CD14-positive monocyte (primary cell): ENCODE results near the gene CAMK4. TPM values are rescaled to one million over a fixed set of nuclear protein-coding genes. Genes with fewer than 3 reads are reported as not detected.

Source experiments
- DNase-seq, 3 donors: peaks; one replicate each; pipeline ENCODE4 v3.0.0-alpha.2; 2011 to 2022
- H2AFZ ChIP-seq: 2 replicates; pipeline ENCODE4 v1.6.0; 2012; ENCODE audit warnings: mild to moderate bottlenecking, low read depth, low read length, inconsistent platforms; ENCODE audit not compliant: insufficient read depth, poor library complexity, severe bottlenecking
- H3K27ac ChIP-seq, 2 donors: 1 replicate in 1 of 2; 2 replicates in 1 of 2; pipeline ENCODE4 v1.5.1; 2012 to 2013; ENCODE audit warnings: low read length in 2 of 2, control low read depth in 1 of 2, inconsistent platforms in 1 of 2, low read depth in 1 of 2, mild to moderate bottlenecking in 1 of 2
- H3K27me3 ChIP-seq, 2 donors: one replicate each; pipeline versions ENCODE4 v1.6.0 to v1.6.1; 2011 to 2013; ENCODE audit warnings: low read length in 2 of 2; ENCODE audit not compliant: control insufficient read depth in 2 of 2, insufficient read depth in 2 of 2
- H3K36me3 ChIP-seq, 2 donors: replicated peaks in 1 of 2; 1 replicate in 1 of 2; 2 replicates in 1 of 2; pipeline versions ENCODE4 v1.5.1 to v1.6.1; 2012 to 2013; ENCODE audit warnings: low read length in 2 of 2, control low read depth in 1 of 2, inconsistent platforms in 1 of 2, mild to moderate bottlenecking in 1 of 2; ENCODE audit not compliant: insufficient read depth in 2 of 2, control insufficient read depth in 1 of 2
- H3K4me1 ChIP-seq, 2 donors: 1 replicate in 1 of 2; 2 replicates in 1 of 2; pipeline versions ENCODE4 v1.5.1 to v1.6.1; 2012 to 2013; ENCODE audit warnings: low read length in 2 of 2, control low read depth in 1 of 2, inconsistent platforms in 1 of 2, mild to moderate bottlenecking in 1 of 2, moderate library complexity in 1 of 2; ENCODE audit not compliant: insufficient read depth in 2 of 2, control insufficient read depth in 1 of 2
- H3K4me2 ChIP-seq: replicated peaks from 2 replicates; pipeline ENCODE3; 2012; ENCODE audit warnings: low read length, moderate library complexity, mild to moderate bottlenecking; ENCODE audit not compliant: poor library complexity, severe bottlenecking; ENCODE audit errors: extremely low read depth
- H3K4me3 ChIP-seq, 3 experiments: fragments of 200-600 bp in 1 of 3; sonication (generic) in 1 of 3; replicated peaks in 1 of 3; 1 replicate in 2 of 3; 2 replicates in 1 of 3; pipeline ENCODE4 v1.5.1; 2011 to 2013; ENCODE audit warnings: low read length in 3 of 3, mild to moderate bottlenecking in 3 of 3, control low read depth in 2 of 3, low read depth in 2 of 3, inconsistent platforms in 1 of 3, moderate library complexity in 1 of 3
- H3K79me2 ChIP-seq: 2 replicates; pipeline ENCODE4 v1.6.0; 2012; ENCODE audit warnings: mild to moderate bottlenecking, control low read depth, inconsistent platforms, low read length, moderate library complexity; ENCODE audit not compliant: insufficient read depth
- H3K9ac ChIP-seq: 2 replicates; pipeline ENCODE4 v1.6.0; 2017; ENCODE audit warnings: low read length, mild to moderate bottlenecking; ENCODE audit not compliant: insufficient read depth, poor library complexity, severe bottlenecking
- H3K9me3 ChIP-seq, 2 donors: replicated peaks in 1 of 2; 1 replicate in 1 of 2; 2 replicates in 1 of 2; pipeline versions ENCODE4 v1.5.1 to v1.6.1; 2012 to 2013; ENCODE audit warnings: low read length in 2 of 2, control low read depth in 1 of 2; ENCODE audit not compliant: control insufficient read depth in 1 of 2, insufficient read depth in 1 of 2
- H4K20me1 ChIP-seq: 2 replicates; pipeline ENCODE4 v1.6.0; 2012; ENCODE audit warnings: mild to moderate bottlenecking, low read length, control low read depth, moderate library complexity; ENCODE audit not compliant: insufficient read depth
- H3K27ac Mint-ChIP-seq, 7 donors: one replicate each; pipeline ENCODE4 v1.8.0; 2020; ENCODE audit warnings: mild to moderate bottlenecking in 7 of 7, mixed read lengths in 7 of 7, moderate library complexity in 6 of 7, inconsistent platforms in 2 of 7
- H3K27me3 Mint-ChIP-seq, 3 donors: one replicate each; pipeline ENCODE4 v1.8.0; 2021 to 2022; ENCODE audit warnings: low read depth in 3 of 3, mild to moderate bottlenecking in 3 of 3, mixed read lengths in 3 of 3, moderate library complexity in 3 of 3, inconsistent platforms in 1 of 3
- H3K36me3 Mint-ChIP-seq, 2 donors: one replicate each; pipeline ENCODE4 v1.8.0; 2020; ENCODE audit warnings: mixed read lengths in 2 of 2, inconsistent platforms in 1 of 2, mild to moderate bottlenecking in 1 of 2
- H3K4me1 Mint-ChIP-seq: one replicate; pipeline ENCODE4 v1.8.0; 2020; ENCODE audit warnings: mild to moderate bottlenecking, mixed read lengths
- H3K4me3 Mint-ChIP-seq, 2 donors: one replicate each; pipeline ENCODE4 v1.8.0; 2020; ENCODE audit warnings: mild to moderate bottlenecking in 2 of 2, mixed read lengths in 2 of 2, moderate library complexity in 1 of 2
- H3K9me3 Mint-ChIP-seq, 7 donors: one replicate each; pipeline ENCODE4 v1.8.0; 2020 to 2022; ENCODE audit warnings: mixed read lengths in 7 of 7, mild to moderate bottlenecking in 6 of 7, moderate library complexity in 6 of 7, inconsistent platforms in 2 of 7
- CTCF ChIP-seq: fragments of 200-600 bp; IDR thresholded peaks from one replicate; pipeline ENCODE4 v1.8.0; 2022; ENCODE audit warnings: antibody characterized with exemption, mild to moderate bottlenecking
- WGBS: methylation state at CpG from one replicate; pipeline ENCODE4 v1.1.5; 2013; ENCODE audit warnings: missing lambda C conversion rate; ENCODE audit not compliant: insufficient coverage; 5-methylcytosine and 5-hydroxymethylcytosine counted together
- intact Hi-C, 2 donors: fragments of 100-400 bp; cut with micrococcal nuclease; formaldehyde crosslinking; loops; one replicate each; pipeline versions ENCODE4 v1.15.0 to v1.15.1; 2023
- polyA plus RNA-seq, 3 donors: library from polyadenylated mRNA; depleted of rRNA in 1 of 3; unstranded in 2 of 3; stranded (reverse) in 1 of 3; fragments of 300-500 nt in 2 of 3; fragments of >200 nt in 1 of 3; fragmentation: Illumina TruSeq in 2 of 3; gene quantifications; 1 replicate in 2 of 3; 2 replicates in 1 of 3; pipeline ENCODE4 v1.2.3, GENCODE V29; 2012 to 2021

CAMK4 gene
- polyA plus RNA-seq, 3 donors, result 0.24 to 0.28 TPM; not detected in 1

GRCh38 chr5:111282798-111283197, 58.6 kb downstream of the CAMK4 start:
- Histone ChIP-seq H2AFZ (no peak overlapping the region), H3K79me2 (no peaks in the 10 kb centered on the region), H3K4me3 (no peak overlapping the region), H3K4me1 (no peaks in the 10 kb centered on the region), H3K27me3 (no peaks in the 10 kb centered on the region), H3K9me3 (no peaks in the 10 kb centered on the region), H3K27ac (no peak overlapping the region), H3K9ac (no peak overlapping the region), H3K36me3 (no peaks in the 10 kb centered on the region), H4K20me1 (no peaks in the 10 kb centered on the region), H3K4me2 (no peak overlapping the region)
- Mint-ChIP-seq H3K4me1 (no peaks in the 10 kb centered on the region), H3K27me3 (peaks cover 0 to 1% (median 0%) of the 10 kb centered on the region in 3 donors), H3K27ac (no peak overlapping the region), H3K4me3 (no peak overlapping the region), H3K36me3 (no peaks in the 10 kb centered on the region), H3K9me3 (no peaks in the 10 kb centered on the region)
- no peak for TF ChIP-seq CTCF
- intact Hi-C loops, result no loop called here
- DNase-seq, result no peak
- no CpG with 5 or more reads among the region's 3 CpGs for WGBS

- H3K9me3 ChIP-seq, result no peaks in the 10 kb centered on the region
- H2AFZ ChIP-seq, result no peak overlapping the region
- no peaks in the 10 kb centered on the region for H3K36me3 Mint-ChIP-seq
- TF ChIP-seq CTCF, result no peak
- H3K4me3 ChIP-seq, result no peak overlapping the region
- no peaks in the 10 kb centered on the region for H3K4me1 Mint-ChIP-seq
- WGBS, result no CpG with 5 or more reads among the region's 2 CpGs
- H3K27me3 Mint-ChIP-seq, result peaks cover 0 to 5% (median 2%) of the 10 kb centered on the region in 3 donors
- no peak overlapping the region for H3K27ac ChIP-seq
- no peaks in the 10 kb centered on the region for H3K79me2 ChIP-seq
- no peak overlapping the region for H3K4me3 Mint-ChIP-seq
- H3K9me3 Mint-ChIP-seq, result peaks cover 0 to 4% (median 0%) of the 10 kb centered on the region in 7 donors
- H3K27ac Mint-ChIP-seq, result no peak overlapping the region
- H3K4me2 ChIP-seq, result no peak overlapping the region
- no peak overlapping the region for H3K9ac ChIP-seq
- no peak for DNase-seq
- H4K20me1 ChIP-seq, result no peaks in the 10 kb centered on the region
- no peaks in the 10 kb centered on the region for H3K27me3 ChIP-seq
- H3K4me1 ChIP-seq, result no peaks in the 10 kb centered on the region
- H3K36me3 ChIP-seq, result no peaks in the 10 kb centered on the region
- intact Hi-C loops, result no loop called here
Measured at GRCh38 chr5:111284825-111285224, 60.6 kb downstream of the CAMK4 start.
